Hepatocyte (in vitro differentiated cells): ENCODE measurements around the gene RIN2.

Source experiments
- EZH2 ChIP-seq: fragments of 200-600 bp; sonication (generic); IDR thresholded peaks from 2 replicates; pipeline ENCODE4 v1.6.1; 2016; ENCODE audit warnings: antibody characterized with exemption, mild to moderate bottlenecking, borderline replicate concordance
- EZH2phosphoT487 ChIP-seq: fragments of 200-600 bp; sonication (generic); IDR thresholded peaks from one replicate; pipeline ENCODE4 v1.6.1; 2018; ENCODE audit warnings: antibody characterized with exemption, mild to moderate bottlenecking, low read depth, moderate library complexity; ENCODE audit not compliant: unreplicated experiment, severe bottlenecking
- TF ChIP-seq, protein P1 (sequence below): fragments of 200-600 bp; sonication (generic); IDR thresholded peaks from 2 replicates; pipeline ENCODE4 v1.5.1; 2016; ENCODE audit warnings: antibody characterized with exemption, mild to moderate bottlenecking; ENCODE audit not compliant: poor library complexity

DNA sequence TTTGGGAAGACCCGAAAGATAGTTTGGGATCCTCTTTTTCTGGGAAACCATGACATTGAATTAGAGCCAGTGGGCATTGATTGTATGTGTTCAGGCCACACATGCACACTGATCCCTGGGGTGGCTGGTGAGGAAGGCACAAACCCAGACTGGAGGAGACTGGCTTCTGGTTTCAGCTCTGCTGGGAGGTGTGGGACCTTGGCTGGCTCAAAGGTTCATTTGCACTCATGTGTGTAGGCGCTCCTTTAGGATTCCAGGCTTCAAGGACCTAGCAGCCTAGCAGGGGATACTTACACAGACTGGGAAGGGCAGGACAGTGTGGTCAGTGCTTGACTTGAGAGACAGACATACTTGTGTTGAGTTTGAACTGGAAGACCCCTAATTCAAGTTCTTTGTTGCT is 7.2 kb downstream of the RIN2 start:
- TF ChIP-seq, protein P1, sequence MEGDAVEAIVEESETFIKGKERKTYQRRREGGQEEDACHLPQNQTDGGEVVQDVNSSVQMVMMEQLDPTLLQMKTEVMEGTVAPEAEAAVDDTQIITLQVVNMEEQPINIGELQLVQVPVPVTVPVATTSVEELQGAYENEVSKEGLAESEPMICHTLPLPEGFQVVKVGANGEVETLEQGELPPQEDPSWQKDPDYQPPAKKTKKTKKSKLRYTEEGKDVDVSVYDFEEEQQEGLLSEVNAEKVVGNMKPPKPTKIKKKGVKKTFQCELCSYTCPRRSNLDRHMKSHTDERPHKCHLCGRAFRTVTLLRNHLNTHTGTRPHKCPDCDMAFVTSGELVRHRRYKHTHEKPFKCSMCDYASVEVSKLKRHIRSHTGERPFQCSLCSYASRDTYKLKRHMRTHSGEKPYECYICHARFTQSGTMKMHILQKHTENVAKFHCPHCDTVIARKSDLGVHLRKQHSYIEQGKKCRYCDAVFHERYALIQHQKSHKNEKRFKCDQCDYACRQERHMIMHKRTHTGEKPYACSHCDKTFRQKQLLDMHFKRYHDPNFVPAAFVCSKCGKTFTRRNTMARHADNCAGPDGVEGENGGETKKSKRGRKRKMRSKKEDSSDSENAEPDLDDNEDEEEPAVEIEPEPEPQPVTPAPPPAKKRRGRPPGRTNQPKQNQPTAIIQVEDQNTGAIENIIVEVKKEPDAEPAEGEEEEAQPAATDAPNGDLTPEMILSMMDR = no peak
- no peak for TF ChIP-seq EZH2
- no peak for TF ChIP-seq EZH2phosphoT487
